Bronchus fibroblast of lung (primary cell): ENCODE data around the gene EBLN1. TPM values are rescaled to one million over a fixed set of nuclear protein-coding genes. Genes with fewer than 3 reads are reported as not detected.

ENCODE experiments used
- total RNA-seq: library from RNA; depleted of rRNA; stranded (reverse); fragments of >200 nt; gene quantifications from 2 replicates; pipeline ENCODE4 v1.2.3, GENCODE V29; 2015

The EBLN1 gene
- not detected in 2 replicates for total RNA-seq

GRCh38 chr10:22217842-22218241 is at the start of gene EBLN1:
EBLN1 (minus strand) TSS chr10:22218015; CDS start chr10:22209983, 8,032 bp downstream.

Other genes with a start within 250 kb of the EBLN1 start
- 24.7 and 54.6 TPM in 2 replicates for gene DNAJC1, start 214.3 kb downstream of the EBLN1 start, total RNA-seq
- gene COMMD3, start 98.4 kb upstream of the EBLN1 start, total RNA-seq, result 47.0 and 53.1 TPM in 2 replicates
- 24.1 and 35.6 TPM in 2 replicates for gene BMI1, start 103.1 kb upstream of the EBLN1 start, total RNA-seq
- gene SPAG6, start 127.5 kb upstream of the EBLN1 start, total RNA-seq, result not detected in 2 replicates